Sciatic nerve (tissue), 2 donors: ENCODE data around the gene CACNA1C. TPM values are rescaled to one million over a fixed set of nuclear protein-coding genes. Genes with fewer than 3 reads are reported as not detected.
"Not testable (repeated sequence)": the region's sequence is repeated elsewhere in the genome, so short reads cannot be mapped to it uniquely, and the experiment has no call there.

ENCODE experiments used
- ATAC-seq: fragments of 200-7000 bp; cut with Tn5 transposase; one replicate; pipeline ENCODE4 v1.9.1; 2020; ENCODE audit warnings: mild to moderate bottlenecking, moderate library complexity
- DNase-seq: peaks from one replicate; pipeline ENCODE4 v3.0.0-alpha.2; 2020; ENCODE audit warnings: low spot score
- intact Hi-C: fragments of 100-400 bp; cut with DNase I; formaldehyde crosslinking; loops from one replicate; pipeline ENCODE4 v1.14.2; 2022
- total RNA-seq: library from RNA; stranded (reverse); fragmentation: NEBNext Ultra II Directional; extraction: Animal tissue kit (Norgen Biotek cat#: 25700); gene quantifications from one replicate; pipeline ENCODE4 v1.2.1, GENCODE V29; 2021
- donor health status: DM: no; HTN: no; CAD: no.
- donor health status: DM: no; HTN: no; CAD: no.

Gene CACNA1C
- total RNA-seq, 1 donor from 2014 or later = 9.0 TPM

- no peak for ATAC-seq
- no peak for DNase-seq
- intact Hi-C loops = no loop called here
Observed at GRCh38 chr12:2739832-2740641, 687.2 kb downstream of the CACNA1C start.

- ATAC-seq, DNase-seq, intact Hi-C loops: not testable (repeated sequence)
Observed at GRCh38 chr12:2742037-2742436, 689.2 kb downstream of the CACNA1C start.

GRCh38 chr12:2743478-2743877 is 690.7 kb downstream of the CACNA1C start:
- no peak for ATAC-seq
- intact Hi-C loops = no loop called here
- DNase-seq = no peak

- no peak for ATAC-seq
Observed at GRCh38 chr12:2745655-2746054, 692.9 kb downstream of the CACNA1C start.

More at GRCh38 chr12:2745655-2746054, 692.9 kb downstream of the CACNA1C start:
- no peak for DNase-seq
- intact Hi-C loops = no loop called here

Other genes with a start within 250 kb of the CACNA1C start
- gene LRTM2, start 232.4 kb upstream of the CACNA1C start, total RNA-seq = not detected
- 5.9 TPM for gene CACNA2D4, start 134.3 kb upstream of the CACNA1C start, total RNA-seq
- 17.7 TPM for gene DCP1B, start 48.5 kb upstream of the CACNA1C start, total RNA-seq